ENCODE data around the gene CDC27. TPM values are rescaled to one million over a fixed set of nuclear protein-coding genes. Genes with fewer than 3 reads are reported as not detected.
"Not testable (repeated sequence)": the region's sequence is repeated elsewhere in the genome, so short reads cannot be mapped to it uniquely, and the experiment has no call there.

Gene CDC27
- total RNA-seq, 1 donor from 2014 or later = 93.4 TPM

DNA sequence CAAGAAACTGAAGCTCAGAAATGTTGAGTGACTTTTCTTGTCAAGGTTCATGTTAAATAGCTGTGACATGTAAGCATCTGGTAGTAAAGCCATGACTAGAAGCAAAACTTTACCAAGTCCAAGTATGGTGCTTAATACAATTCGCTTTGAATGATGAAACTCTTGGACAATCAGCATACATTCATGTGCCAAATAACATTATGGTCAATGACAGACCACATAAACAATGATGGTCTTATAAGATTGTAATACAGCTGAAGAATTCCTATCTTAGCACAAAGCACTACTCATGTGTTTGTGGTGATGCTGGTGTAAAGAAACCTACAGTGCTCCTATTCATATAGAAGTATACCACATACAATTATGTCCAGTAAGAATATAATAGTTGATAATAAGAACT, 112.9 kb downstream of the CDC27 start:
- DNase-seq (ENCODE audit: extremely low spot score, unreplicated experiment) = no peak
- Mint-ChIP-seq H3K9me3 (no peaks in the 10 kb centered on the region), H3K27me3 (no peaks in the 10 kb centered on the region), H3K36me3 (peaks cover 6% of the 10 kb centered on the region), H3K27ac (no peak overlapping the region), H3K4me1 (ENCODE audit: unreplicated experiment) (no peaks in the 10 kb centered on the region), H3K4me3 (no peak overlapping the region)
- TF ChIP-seq, protein P1, sequence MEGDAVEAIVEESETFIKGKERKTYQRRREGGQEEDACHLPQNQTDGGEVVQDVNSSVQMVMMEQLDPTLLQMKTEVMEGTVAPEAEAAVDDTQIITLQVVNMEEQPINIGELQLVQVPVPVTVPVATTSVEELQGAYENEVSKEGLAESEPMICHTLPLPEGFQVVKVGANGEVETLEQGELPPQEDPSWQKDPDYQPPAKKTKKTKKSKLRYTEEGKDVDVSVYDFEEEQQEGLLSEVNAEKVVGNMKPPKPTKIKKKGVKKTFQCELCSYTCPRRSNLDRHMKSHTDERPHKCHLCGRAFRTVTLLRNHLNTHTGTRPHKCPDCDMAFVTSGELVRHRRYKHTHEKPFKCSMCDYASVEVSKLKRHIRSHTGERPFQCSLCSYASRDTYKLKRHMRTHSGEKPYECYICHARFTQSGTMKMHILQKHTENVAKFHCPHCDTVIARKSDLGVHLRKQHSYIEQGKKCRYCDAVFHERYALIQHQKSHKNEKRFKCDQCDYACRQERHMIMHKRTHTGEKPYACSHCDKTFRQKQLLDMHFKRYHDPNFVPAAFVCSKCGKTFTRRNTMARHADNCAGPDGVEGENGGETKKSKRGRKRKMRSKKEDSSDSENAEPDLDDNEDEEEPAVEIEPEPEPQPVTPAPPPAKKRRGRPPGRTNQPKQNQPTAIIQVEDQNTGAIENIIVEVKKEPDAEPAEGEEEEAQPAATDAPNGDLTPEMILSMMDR (conservative IDR thresholded peaks at IDR 0.05) = no peak

GRCh38 chr17:47074361-47074760, 114.7 kb downstream of the CDC27 start:
- H3K9me3 Mint-ChIP-seq; H3K36me3 Mint-ChIP-seq; H3K27ac Mint-ChIP-seq; H3K4me3 Mint-ChIP-seq; H3K27me3 Mint-ChIP-seq; H3K4me1 Mint-ChIP-seq (ENCODE audit: unreplicated experiment); DNase-seq (ENCODE audit: extremely low spot score, unreplicated experiment): not testable (repeated sequence)

DNA sequence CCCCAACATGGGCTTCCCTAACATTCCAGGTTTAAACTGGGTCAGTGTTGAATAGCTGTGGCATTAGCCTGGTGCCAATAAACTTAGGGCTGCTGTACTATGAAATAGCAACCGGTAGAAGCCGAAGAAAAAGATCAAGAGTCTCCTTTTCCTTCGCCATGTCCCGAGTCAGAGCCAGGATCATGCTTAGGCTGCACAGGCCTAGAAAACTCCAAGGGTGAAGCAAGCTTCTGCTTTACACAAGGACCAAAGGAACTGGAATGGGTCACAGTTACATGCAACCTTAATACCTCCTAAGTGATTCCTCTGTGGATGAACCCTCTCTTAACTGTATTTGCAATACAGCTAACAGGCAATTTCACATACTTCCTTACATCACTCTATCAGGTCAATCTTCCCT, 115.5 kb downstream of the CDC27 start:
- not testable (repeated sequence) for H3K27ac Mint-ChIP-seq; H3K4me3 Mint-ChIP-seq; H3K9me3 Mint-ChIP-seq; H3K4me1 Mint-ChIP-seq (ENCODE audit: unreplicated experiment); H3K36me3 Mint-ChIP-seq; DNase-seq (ENCODE audit: extremely low spot score, unreplicated experiment); H3K27me3 Mint-ChIP-seq

GRCh38 chr17:47072886-47073285, 116.2 kb downstream of the CDC27 start:
- H3K36me3 Mint-ChIP-seq = no peaks in the 10 kb centered on the region
- no peaks in the 10 kb centered on the region for H3K4me1 Mint-ChIP-seq (ENCODE audit: unreplicated experiment)
- TF ChIP-seq, protein P1 (conservative IDR thresholded peaks at IDR 0.05) = no peak
- no peak overlapping the region for H3K27ac Mint-ChIP-seq
- H3K27me3 Mint-ChIP-seq = no peaks in the 10 kb centered on the region
- no peak for DNase-seq (ENCODE audit: extremely low spot score, unreplicated experiment)
- no peaks in the 10 kb centered on the region for H3K9me3 Mint-ChIP-seq
- H3K4me3 Mint-ChIP-seq = no peak overlapping the region

DNA sequence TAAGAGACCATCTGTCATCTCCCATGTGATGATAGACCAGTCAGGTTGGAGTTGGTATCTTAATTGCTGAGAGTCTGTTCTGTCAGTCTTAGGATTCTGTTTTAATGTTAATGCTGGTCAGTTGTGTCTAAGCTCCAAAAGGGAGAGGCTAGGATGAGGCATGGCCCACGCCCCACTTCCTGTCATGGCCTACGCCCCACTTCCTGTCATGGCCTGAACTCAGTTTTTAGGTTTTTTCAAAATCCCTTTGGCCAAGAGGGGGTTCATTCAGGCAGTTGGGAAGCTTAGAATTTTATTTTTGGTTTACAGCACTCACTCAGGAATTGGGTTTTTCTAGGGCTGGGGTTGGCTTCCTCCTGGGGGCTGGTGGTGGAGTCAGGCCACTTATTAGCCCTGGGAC, 117.9 kb downstream of the CDC27 start:
- H3K9me3 Mint-ChIP-seq; H3K4me3 Mint-ChIP-seq; DNase-seq (ENCODE audit: extremely low spot score, unreplicated experiment); H3K27me3 Mint-ChIP-seq; H3K36me3 Mint-ChIP-seq: not testable (repeated sequence)
- Mint-ChIP-seq H3K27ac (peak overlapping the region; percentile 59), H3K4me1 (ENCODE audit: unreplicated experiment) (peaks cover 12% of the 10 kb centered on the region)

- H3K36me3 Mint-ChIP-seq = not testable (repeated sequence)
These were observed 118.8 kb downstream of the CDC27 start for GRCh38 chr17:47070266-47070665.

More at GRCh38 chr17:47070266-47070665, 118.8 kb downstream of the CDC27 start:
- Mint-ChIP-seq H3K4me1 (ENCODE audit: unreplicated experiment) (peaks cover 15% of the 10 kb centered on the region), H3K27ac (peak overlapping the region; percentile 59)
- H3K9me3 Mint-ChIP-seq; H3K27me3 Mint-ChIP-seq; H3K4me3 Mint-ChIP-seq; DNase-seq (ENCODE audit: extremely low spot score, unreplicated experiment): not testable (repeated sequence)

Other genes with a start within 250 kb of the CDC27 start
- gene RPRML, start 210.0 kb downstream of the CDC27 start, total RNA-seq (ENCODE audit: low replicate concordance) = 0.43 and 0.46 TPM in 2 replicates
- 2.4 and 5.1 TPM in 2 replicates for gene MYL4, start 20.1 kb upstream of the CDC27 start, total RNA-seq (ENCODE audit: low replicate concordance)
- 0.36 and 1.6 TPM in 2 replicates for gene ITGB3, start 64.5 kb upstream of the CDC27 start, total RNA-seq (ENCODE audit: low replicate concordance)
- 4.4 and 7.1 TPM in 2 replicates for gene EFCAB13, start 134.7 kb upstream of the CDC27 start, total RNA-seq (ENCODE audit: low replicate concordance)